GM21360 (cell line): Measurements from ENCODE around the gene DCTD.

Experiments used
- ATAC-seq: cut with Tn5 transposase; IDR thresholded peaks from one replicate; pipeline ENCODE4 v1.9.1; 2021; ENCODE audit warnings: mild to moderate bottlenecking, moderate library complexity; ENCODE audit not compliant: unreplicated experiment

The DCTD gene

GRCh38 chr4:182874304-182874751 is 42.9 kb downstream of the DCTD start:
- no peak for ATAC-seq

DNA sequence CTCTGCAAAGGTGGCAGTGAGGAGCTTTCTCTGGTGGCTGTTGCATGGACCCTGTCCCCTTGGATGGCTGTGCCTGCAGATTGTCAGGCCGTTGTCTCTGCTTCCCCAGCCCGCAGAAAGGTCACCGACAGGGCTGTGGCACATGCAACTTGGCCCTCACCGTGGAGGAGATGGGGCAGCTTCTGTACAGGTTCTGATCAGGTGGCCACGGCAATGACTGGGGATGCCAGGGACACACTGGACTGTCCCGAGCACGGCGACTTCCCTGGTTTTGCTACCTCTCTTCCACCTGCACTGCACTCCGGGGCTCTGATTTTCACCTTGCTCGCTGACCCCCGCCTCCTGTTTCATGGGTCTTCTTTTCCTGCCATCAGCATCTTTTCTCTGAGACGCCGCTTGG is 43.5 kb downstream of the DCTD start:
- ATAC-seq, result no peak

- no peak for ATAC-seq
These were observed 43.9 kb downstream of the DCTD start for GRCh38 chr4:182873289-182873688.

GRCh38 chr4:182872886-182873285 is 44.3 kb downstream of the DCTD start:
- no peak for ATAC-seq

- ATAC-seq, result no peak
These were observed 45.6 kb downstream of the DCTD start for GRCh38 chr4:182871616-182872015.

GRCh38 chr4:182869697-182870096 is 47.5 kb downstream of the DCTD start:
- ATAC-seq, result no peak

DNA sequence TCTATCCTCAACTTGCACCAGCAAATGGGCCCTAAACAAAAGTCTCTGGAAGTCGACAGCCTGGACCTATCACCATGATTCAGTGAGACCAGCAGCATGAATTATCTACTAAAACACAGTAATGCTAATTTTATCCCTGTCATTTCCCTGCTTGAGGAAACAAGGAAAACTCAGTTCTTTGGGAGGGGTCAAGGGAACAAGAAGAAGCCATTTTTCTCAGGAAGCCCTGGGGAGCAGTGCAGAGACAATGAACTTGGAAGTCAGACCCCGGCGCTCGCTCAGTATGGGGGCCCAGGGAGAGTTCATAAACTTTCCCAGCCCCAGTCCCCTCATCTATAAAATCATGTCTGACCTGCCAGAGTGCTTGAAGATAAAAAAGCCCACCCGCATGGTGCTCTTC is 50.4 kb downstream of the DCTD start:
- no peak for ATAC-seq

DNA sequence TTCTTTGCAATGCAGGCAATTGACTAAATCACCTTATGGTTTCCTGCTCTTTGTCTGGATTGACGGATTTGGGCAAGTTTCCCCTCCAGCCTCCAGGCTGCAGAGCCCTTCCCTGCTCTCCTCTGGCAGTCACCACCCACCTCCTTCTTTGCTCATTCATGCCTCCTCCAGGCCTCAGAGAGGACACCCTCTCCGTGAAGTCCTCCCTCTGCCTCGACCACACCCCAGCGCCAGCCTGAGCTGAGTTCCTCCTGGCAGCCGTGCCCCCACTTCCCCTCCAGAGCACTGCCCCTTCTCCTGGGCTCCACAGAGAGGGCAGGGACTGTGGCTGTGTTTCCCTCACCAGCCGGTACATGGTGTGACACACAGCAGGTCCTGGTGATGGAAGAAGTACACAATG is 53.7 kb downstream of the DCTD start:
- ATAC-seq, result no peak

- no peak for ATAC-seq
These were observed 54.3 kb downstream of the DCTD start for GRCh38 chr4:182862921-182863320.

GRCh38 chr4:182862141-182862875 is 54.9 kb downstream of the DCTD start:
- no peak for ATAC-seq

DNA sequence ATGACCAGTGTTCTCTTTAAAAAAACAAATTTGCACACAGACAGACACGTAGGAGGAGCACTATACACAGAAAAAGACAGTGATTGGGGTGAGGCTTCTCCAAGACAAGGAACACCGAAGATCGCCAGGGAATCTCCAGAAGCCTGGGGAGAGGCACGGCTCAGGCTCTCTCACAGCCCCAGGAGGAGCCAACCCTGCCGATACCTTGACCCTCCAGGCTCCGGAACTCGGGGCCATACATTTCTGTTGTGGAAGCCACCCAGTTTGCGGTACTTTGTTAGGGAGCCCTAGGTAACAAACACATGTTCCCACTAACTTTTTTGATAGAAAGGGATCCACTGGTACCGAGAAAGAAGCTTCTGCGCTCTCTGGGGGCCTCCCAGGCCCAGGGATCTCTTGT is 55.8 kb downstream of the DCTD start:
- no peak for ATAC-seq

- no peak for ATAC-seq
These were observed 57.5 kb downstream of the DCTD start for GRCh38 chr4:182859730-182860129.

DNA sequence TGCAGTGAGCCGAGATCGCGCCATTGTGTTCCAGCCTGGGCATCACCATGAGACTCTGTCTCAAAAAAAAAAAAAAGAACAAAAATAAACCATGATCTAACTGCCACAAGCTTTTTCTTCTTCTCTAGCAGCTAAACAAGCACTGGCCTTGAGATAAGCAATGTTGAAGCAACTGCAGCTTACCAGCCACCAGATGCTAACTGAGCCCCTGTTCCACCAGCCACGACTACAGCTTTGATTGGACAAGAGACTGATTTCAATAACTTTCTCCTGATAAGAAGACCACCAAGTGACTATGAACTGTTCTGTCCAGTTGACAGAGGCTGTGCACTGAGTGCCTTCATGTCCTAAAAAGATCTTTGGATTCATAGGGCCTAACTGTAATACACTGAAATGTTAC is 58.5 kb downstream of the DCTD start:
- no peak for ATAC-seq

- ATAC-seq, result no peak
These were observed 60.3 kb downstream of the DCTD start for GRCh38 chr4:182856862-182857261.

GRCh38 chr4:182855877-182856276 is 61.3 kb downstream of the DCTD start:
- no peak for ATAC-seq

DNA sequence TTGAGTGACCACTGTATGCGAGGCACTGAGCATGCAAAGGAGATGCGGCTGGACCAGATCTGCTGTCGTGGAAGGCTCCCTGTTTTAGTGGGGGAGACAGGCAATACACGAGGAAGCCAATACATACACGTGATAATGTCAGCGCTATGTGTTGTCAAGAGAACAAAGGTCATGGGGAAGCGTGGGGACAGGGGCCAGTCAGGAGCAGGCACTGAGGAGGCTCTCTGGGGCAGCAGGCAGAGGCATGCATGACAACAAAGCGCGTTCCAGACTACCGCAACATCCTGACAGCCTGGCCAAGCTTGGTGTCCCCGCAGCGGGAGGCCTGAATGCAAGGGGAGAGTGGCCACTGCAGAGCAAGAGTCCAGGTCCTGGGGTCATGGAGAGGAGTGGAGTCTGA is 61.9 kb downstream of the DCTD start:
- no peak for ATAC-seq

- ATAC-seq, result no peak
These were observed 62.7 kb downstream of the DCTD start for GRCh38 chr4:182854466-182854865.

- ATAC-seq, result no peak
These were observed 63.4 kb downstream of the DCTD start for GRCh38 chr4:182853731-182854330.

GRCh38 chr4:182848685-182849084 is 68.5 kb downstream of the DCTD start:
- no peak for ATAC-seq

GRCh38 chr4:182847576-182848450 is 69.4 kb downstream of the DCTD start:
- no peak for ATAC-seq

DNA sequence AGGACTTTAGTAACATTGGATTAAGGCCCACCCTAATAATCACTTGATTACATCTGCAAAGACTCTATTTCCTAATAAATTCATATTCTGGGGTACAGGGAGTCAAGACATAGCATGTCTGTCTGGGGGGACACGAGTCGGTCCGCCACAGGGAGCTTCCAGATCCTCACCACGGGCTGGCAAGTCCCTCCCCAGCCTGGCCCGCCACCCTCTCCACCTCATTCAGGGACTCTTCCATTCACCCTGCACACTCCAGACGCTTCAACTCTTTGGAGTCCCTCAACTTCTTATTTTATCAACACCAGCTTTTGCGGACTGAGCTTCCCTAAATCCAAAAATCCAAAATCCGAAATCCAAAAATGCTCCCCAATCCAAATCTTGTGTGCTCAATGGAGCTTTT is 71.2 kb downstream of the DCTD start:
- ATAC-seq, result no peak

DNA sequence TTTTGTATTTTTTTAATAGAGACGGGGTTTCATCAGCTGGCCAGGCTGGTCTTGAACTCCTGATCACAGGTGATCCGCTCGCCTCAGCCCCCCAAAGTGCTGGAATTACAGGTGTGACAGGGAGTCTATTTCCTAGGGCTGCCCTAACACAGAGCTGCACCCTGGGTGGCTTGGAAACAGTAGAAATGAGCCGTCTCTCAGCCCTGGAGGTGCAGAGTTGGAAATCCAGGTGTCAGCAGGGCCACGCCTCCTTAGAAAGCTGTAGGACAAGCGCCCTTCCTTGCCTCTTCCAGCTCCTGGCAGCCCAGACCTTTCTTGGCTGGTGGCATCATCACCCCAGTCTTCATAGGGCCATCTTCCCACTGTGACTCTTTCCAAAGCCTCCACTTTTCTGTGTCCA is 71.6 kb downstream of the DCTD start:
- no peak for ATAC-seq
